Loucy (cell line): ENCODE results near the gene ZNF668.

Experiments
- CTCF ChIP-seq: fragments of 200-600 bp; sonication (generic); conservative IDR thresholded peaks from 2 replicates; pipeline ENCODE4 v1.5.1; 2014; ENCODE audit warnings: mild to moderate bottlenecking, antibody characterized with exemption, low read length
- EZH2phosphoT487 ChIP-seq: fragments of 200-600 bp; IDR thresholded peaks from 2 replicates; pipeline ENCODE4 v1.6.1; 2018; ENCODE audit warnings: antibody characterized with exemption, mild to moderate bottlenecking, moderate library complexity, borderline replicate concordance

- TF ChIP-seq CTCF (no peak), EZH2phosphoT487 (no peak)
These were observed 1.4 kb downstream of the ZNF668 start for GRCh38 chr16:31072540-31073141.
